IPS-15b (cell line): Measurements from ENCODE around the gene TCF21.

Experiments
- H3K27me3 ChIP-seq: one replicate; pipeline ENCODE4 v1.6.1; 2013; ENCODE audit warnings: low read length; ENCODE audit not compliant: control insufficient read depth, insufficient read depth
- H3K36me3 ChIP-seq: one replicate; pipeline ENCODE4 v1.6.1; 2013; ENCODE audit warnings: low read length; ENCODE audit not compliant: control insufficient read depth, insufficient read depth
- H3K4me1 ChIP-seq: one replicate; pipeline ENCODE4 v1.6.1; 2013; ENCODE audit warnings: mild to moderate bottlenecking, low read length; ENCODE audit not compliant: control insufficient read depth, insufficient read depth
- H3K4me3 ChIP-seq: one replicate; pipeline ENCODE4 v1.5.1; 2013; ENCODE audit warnings: low read depth, low read length
- H3K9ac ChIP-seq: one replicate; pipeline ENCODE4 v1.6.1; 2013; ENCODE audit warnings: low read depth, mild to moderate bottlenecking, low read length
- H3K9me3 ChIP-seq: one replicate; pipeline ENCODE4 v1.6.1; 2013; ENCODE audit warnings: mild to moderate bottlenecking, low read length; ENCODE audit not compliant: control insufficient read depth, insufficient read depth

TCF21 gene

DNA sequence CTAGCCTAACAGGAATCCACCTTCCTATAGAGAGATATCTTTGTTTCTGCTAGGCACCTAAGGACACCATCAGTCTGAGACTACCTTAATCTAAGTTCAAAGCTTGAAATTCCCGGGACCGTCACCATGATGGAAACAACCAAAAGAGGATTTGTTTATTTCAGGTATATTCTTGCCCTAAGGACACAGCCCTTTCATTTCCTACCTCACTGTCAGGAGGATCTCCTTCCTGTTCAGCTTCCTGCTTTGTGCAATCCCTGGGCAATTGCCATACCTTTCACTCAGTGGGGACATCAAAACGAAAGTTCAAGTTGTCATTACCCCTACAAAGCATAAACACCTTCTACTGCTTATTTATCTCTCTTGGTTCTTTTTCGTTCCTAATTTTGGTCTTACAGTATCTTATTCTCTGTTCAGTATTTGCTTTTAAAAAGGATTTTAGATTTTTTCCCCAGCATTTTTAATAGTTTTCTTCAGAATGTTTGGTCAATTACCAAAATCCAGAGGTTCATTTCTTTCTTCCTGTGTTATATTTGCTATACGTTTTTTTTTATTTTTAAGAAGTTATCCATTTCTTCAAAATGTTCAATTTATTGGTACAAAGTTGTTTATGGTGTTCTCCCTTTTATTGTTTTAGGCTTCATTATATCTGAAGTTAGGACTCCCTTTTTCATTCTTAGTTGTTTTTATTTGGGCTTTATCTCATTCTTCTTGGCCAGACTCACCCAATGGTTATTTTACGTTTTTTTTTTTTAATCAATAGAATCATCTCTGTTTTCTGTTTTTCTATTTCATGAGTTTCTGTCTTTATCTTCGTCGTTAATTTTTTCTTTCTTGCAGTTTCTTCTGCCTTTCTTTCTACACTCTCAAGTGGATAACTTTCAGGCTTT is 51.1 kb downstream of the TCF21 start:
- no peak overlapping the region for H3K9ac ChIP-seq

More for the DNA sequence above, 51.1 kb downstream of the TCF21 start:
- H3K9me3 ChIP-seq = no peaks in the 10 kb centered on the region
- H3K4me1 ChIP-seq = no peaks in the 10 kb centered on the region
- H3K27me3 ChIP-seq = no peaks in the 10 kb centered on the region
- H3K4me3 ChIP-seq = no peak overlapping the region
- H3K36me3 ChIP-seq = no peaks in the 10 kb centered on the region
